ENCODE data around the gene CDH13.

CDH13 gene

DNA sequence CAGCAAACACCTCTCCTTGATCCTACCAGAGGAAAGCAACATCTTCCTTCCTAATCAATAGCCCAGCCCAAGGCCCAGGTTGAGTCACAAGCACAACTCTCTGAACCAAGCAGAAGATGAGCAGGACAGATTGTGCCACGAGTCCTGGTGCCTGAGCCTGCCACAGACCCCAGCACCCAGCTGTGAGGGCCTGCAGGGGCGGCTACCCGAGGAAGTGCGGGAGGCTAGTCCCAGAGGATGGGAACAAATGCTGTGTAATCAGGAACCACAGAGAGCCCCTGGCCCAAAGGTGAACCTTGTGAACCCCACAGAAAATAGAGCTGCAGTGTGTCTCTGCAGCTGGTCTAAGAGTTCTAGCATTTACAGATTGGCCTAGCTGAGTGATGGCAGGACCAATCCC is 1054.2 kb downstream of the CDH13 start:
- no peak overlapping the region for H2AFZ ChIP-seq (ENCODE audit: low read length)
- H3F3A ChIP-seq (ENCODE audit: insufficient read depth, low read length) = no peaks in the 10 kb centered on the region
- no peaks in the 10 kb centered on the region for H3K27me3 ChIP-seq (replicated peaks; ENCODE audit: insufficient read depth, low read length)
- no peak overlapping the region for H3K9ac ChIP-seq (ENCODE audit: low read length)
- H3K4me2 ChIP-seq (ENCODE audit: low read depth, low read length) = no peak overlapping the region
- DNase-seq = no peak
- no peaks in the 10 kb centered on the region for H3K9me2 ChIP-seq (replicated peaks; ENCODE audit: insufficient read depth, low read length)
- no peaks in the 10 kb centered on the region for H4K20me1 ChIP-seq (ENCODE audit: insufficient read depth, low read length)
- no peaks in the 10 kb centered on the region for H3K79me2 ChIP-seq (ENCODE audit: low read length)
- H3K4me3 ChIP-seq (ENCODE audit: low read length) = no peak overlapping the region
- no peaks in the 10 kb centered on the region for H3K9me3 ChIP-seq (replicated peaks; ENCODE audit: insufficient read depth, low read length)
- TF ChIP-seq EZH2phosphoT487 (IDR thresholded peaks at IDR 0.05; ENCODE audit: low read length) (no peak), EZH2 (optimal IDR thresholded peaks at IDR 0.05; ENCODE audit: low read depth, low read length) (no peak)
- TF ChIP-seq, protein P1, sequence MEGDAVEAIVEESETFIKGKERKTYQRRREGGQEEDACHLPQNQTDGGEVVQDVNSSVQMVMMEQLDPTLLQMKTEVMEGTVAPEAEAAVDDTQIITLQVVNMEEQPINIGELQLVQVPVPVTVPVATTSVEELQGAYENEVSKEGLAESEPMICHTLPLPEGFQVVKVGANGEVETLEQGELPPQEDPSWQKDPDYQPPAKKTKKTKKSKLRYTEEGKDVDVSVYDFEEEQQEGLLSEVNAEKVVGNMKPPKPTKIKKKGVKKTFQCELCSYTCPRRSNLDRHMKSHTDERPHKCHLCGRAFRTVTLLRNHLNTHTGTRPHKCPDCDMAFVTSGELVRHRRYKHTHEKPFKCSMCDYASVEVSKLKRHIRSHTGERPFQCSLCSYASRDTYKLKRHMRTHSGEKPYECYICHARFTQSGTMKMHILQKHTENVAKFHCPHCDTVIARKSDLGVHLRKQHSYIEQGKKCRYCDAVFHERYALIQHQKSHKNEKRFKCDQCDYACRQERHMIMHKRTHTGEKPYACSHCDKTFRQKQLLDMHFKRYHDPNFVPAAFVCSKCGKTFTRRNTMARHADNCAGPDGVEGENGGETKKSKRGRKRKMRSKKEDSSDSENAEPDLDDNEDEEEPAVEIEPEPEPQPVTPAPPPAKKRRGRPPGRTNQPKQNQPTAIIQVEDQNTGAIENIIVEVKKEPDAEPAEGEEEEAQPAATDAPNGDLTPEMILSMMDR (IDR thresholded peaks at IDR 0.05; ENCODE audit: low read length) = no peak
- no peaks in the 10 kb centered on the region for H3K4me1 ChIP-seq (ENCODE audit: low read length)
- H3K27ac ChIP-seq (ENCODE audit: low read length) = no peak overlapping the region
- no peaks in the 10 kb centered on the region for H3K36me3 ChIP-seq (replicated peaks; ENCODE audit: insufficient read depth, low read length)

DNA sequence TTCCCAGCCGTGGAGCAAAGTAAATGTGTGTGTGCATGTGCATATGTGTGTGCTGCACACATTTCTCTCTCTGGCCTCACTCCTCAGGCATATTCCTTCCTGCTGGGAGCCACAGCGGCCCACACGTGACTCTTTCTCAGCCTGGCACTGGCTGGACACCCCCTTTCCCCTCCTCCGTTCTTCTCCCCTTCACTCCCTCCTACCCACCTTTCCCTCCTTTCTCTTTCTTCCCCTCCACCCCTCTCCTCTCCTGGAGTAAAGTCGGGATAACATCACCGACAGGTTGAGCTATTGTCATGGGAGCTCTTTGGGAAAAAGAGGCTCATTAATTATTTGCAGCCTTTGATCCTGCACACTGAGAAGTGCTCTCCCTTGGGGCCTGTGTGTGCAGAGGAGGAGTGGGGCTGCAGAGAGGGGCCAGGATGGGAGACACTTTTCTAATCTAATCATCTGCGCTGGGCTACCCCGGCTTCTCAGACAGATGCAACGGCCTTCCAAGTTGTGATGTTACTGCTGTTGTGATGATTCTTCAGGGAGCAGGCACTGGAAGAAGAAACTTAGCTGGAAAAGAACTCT is 1054.7 kb downstream of the CDH13 start:
- H3K4me2 ChIP-seq (ENCODE audit: low read depth, low read length) = no peak overlapping the region
- no peaks in the 10 kb centered on the region for H3K9me2 ChIP-seq (replicated peaks; ENCODE audit: insufficient read depth, low read length)
- H3K9me3 ChIP-seq (replicated peaks; ENCODE audit: insufficient read depth, low read length) = no peaks in the 10 kb centered on the region

DNA sequence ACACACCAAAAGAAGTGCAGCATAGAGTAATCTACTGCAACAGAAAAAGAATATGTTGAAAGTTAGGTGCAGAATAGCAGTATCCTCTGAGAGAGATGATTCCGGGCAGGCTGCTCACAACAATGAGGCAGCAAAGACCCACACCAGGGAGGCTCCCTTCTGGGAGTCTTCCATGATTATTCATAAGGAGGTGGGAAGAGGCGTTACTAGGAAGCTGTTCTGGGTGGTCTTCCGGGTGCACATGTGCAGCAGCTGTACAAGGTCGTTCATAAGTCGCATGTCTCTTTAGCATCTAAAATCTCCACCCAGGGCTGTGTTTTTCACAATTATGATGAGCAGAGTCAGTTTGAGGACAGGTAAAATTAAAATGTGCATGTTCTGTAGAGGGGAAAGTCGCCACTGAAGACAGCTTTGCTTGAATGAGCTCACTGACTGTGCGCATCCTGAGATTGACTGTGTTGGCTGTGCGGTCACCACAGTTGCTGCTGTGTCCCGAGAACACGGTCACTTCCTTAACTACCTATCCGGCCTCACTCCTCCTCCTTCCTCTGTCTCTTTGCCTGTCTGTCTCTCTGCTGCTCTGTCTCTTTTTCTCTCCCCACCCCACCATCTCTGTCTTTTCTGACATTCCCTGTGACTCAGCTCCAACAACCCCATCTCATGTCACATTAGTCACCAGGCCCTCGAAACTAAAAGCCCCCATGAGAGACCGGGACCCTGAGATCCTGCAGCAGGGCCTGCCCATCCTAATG is 1055.5 kb downstream of the CDH13 start:
- Histone ChIP-seq H3K27me3 (replicated peaks; ENCODE audit: insufficient read depth, low read length) (no peaks in the 10 kb centered on the region), H3K79me2 (ENCODE audit: low read length) (no peaks in the 10 kb centered on the region), H3F3A (ENCODE audit: insufficient read depth, low read length) (no peaks in the 10 kb centered on the region), H3K9ac (ENCODE audit: low read length) (no peak overlapping the region), H3K9me3 (replicated peaks; ENCODE audit: insufficient read depth, low read length) (no peaks in the 10 kb centered on the region), H3K4me3 (ENCODE audit: low read length) (no peak overlapping the region), H2AFZ (ENCODE audit: low read length) (no peak overlapping the region), H3K4me2 (ENCODE audit: low read depth, low read length) (no peak overlapping the region), H3K27ac (ENCODE audit: low read length) (no peak overlapping the region), H3K36me3 (replicated peaks; ENCODE audit: insufficient read depth, low read length) (no peaks in the 10 kb centered on the region), H3K4me1 (ENCODE audit: low read length) (no peaks in the 10 kb centered on the region), H3K9me2 (replicated peaks; ENCODE audit: insufficient read depth, low read length) (no peaks in the 10 kb centered on the region), H4K20me1 (ENCODE audit: insufficient read depth, low read length) (no peaks in the 10 kb centered on the region)
- no peak for DNase-seq
- TF ChIP-seq, protein P1 (IDR thresholded peaks at IDR 0.05; ENCODE audit: low read length) = no peak
- TF ChIP-seq EZH2phosphoT487 (IDR thresholded peaks at IDR 0.05; ENCODE audit: low read length) (no peak), EZH2 (optimal IDR thresholded peaks at IDR 0.05; ENCODE audit: low read depth, low read length) (no peak)

More for the DNA sequence above, 1054.7 kb downstream of the CDH13 start:
- DNase-seq = no peak
- no peak overlapping the region for H2AFZ ChIP-seq (ENCODE audit: low read length)
- no peaks in the 10 kb centered on the region for H3K36me3 ChIP-seq (replicated peaks; ENCODE audit: insufficient read depth, low read length)
- H3K79me2 ChIP-seq (ENCODE audit: low read length) = no peaks in the 10 kb centered on the region
- no peak overlapping the region for H3K9ac ChIP-seq (ENCODE audit: low read length)
- no peaks in the 10 kb centered on the region for H3K27me3 ChIP-seq (replicated peaks; ENCODE audit: insufficient read depth, low read length)
- no peak overlapping the region for H3K27ac ChIP-seq (ENCODE audit: low read length)
- H3K4me3 ChIP-seq (ENCODE audit: low read length) = no peak overlapping the region
- TF ChIP-seq EZH2 (optimal IDR thresholded peaks at IDR 0.05; ENCODE audit: low read depth, low read length) (no peak), EZH2phosphoT487 (IDR thresholded peaks at IDR 0.05; ENCODE audit: low read length) (no peak)
- TF ChIP-seq, protein P1 (IDR thresholded peaks at IDR 0.05; ENCODE audit: low read length) = no peak
- no peaks in the 10 kb centered on the region for H3F3A ChIP-seq (ENCODE audit: insufficient read depth, low read length)
- no peaks in the 10 kb centered on the region for H3K4me1 ChIP-seq (ENCODE audit: low read length)
- H4K20me1 ChIP-seq (ENCODE audit: insufficient read depth, low read length) = no peaks in the 10 kb centered on the region
